Effector memory CD4-positive, alpha-beta T cell (primary cell): ENCODE data around the gene PGC.

Experiments
- DNase-seq, 3 donors: peaks; one replicate each; pipeline ENCODE4 v3.0.0-alpha.2; 2020
- H3K27ac ChIP-seq: 2 replicates; pipeline ENCODE4 v1.7.0; 2013; ENCODE audit warnings: mild to moderate bottlenecking, low read length, moderate library complexity; ENCODE audit not compliant: insufficient read depth, poor library complexity, severe bottlenecking
- H3K27me3 ChIP-seq: replicated peaks from 2 replicates; pipeline ENCODE4 v1.7.0; 2013; ENCODE audit warnings: mild to moderate bottlenecking, low read length; ENCODE audit not compliant: insufficient read depth, control insufficient read depth, poor library complexity, severe bottlenecking
- H3K36me3 ChIP-seq: 2 replicates; pipeline ENCODE4 v1.7.0; 2013; ENCODE audit warnings: mild to moderate bottlenecking, low read length, moderate library complexity; ENCODE audit not compliant: control insufficient read depth, insufficient read depth
- H3K4me1 ChIP-seq: 2 replicates; pipeline ENCODE4 v1.7.0; 2013; ENCODE audit warnings: low read length, mild to moderate bottlenecking; ENCODE audit not compliant: control insufficient read depth, insufficient read depth, poor library complexity, severe bottlenecking
- H3K4me3 ChIP-seq: 2 replicates; pipeline ENCODE4 v1.7.0; 2013; ENCODE audit warnings: low read length, low read depth, mild to moderate bottlenecking; ENCODE audit not compliant: insufficient read depth, poor library complexity, severe bottlenecking
- H3K9me3 ChIP-seq: 2 replicates; pipeline ENCODE4 v1.7.0; 2013; ENCODE audit warnings: mild to moderate bottlenecking, low read length, moderate library complexity; ENCODE audit not compliant: control insufficient read depth

Gene PGC

DNA sequence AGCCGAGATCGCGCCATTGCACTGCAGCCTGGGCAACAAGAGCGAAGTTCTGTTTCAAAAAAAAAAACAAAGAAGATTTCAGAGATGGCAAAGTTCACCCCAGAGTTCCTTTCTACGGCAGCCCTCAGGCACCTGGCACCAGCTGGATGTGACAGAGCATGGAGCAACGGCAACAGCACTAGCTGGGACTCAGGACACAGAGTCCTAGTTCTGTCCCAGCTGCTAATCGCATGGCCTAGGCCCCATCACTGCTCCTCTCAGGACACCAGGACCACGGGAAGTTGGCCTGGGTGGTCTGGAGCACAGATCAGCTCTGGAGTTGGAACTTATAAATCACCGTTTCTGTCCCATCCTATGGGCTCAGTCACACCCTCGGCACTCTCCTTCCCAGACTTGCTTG is 1.1 kb downstream of the PGC start:
- Histone ChIP-seq H3K4me1 (no peaks in the 10 kb centered on the region), H3K27ac (no peak overlapping the region), H3K9me3 (no peaks in the 10 kb centered on the region), H3K27me3 (no peaks in the 10 kb centered on the region), H3K36me3 (no peaks in the 10 kb centered on the region), H3K4me3 (no peak overlapping the region)
- no peak for DNase-seq

DNA sequence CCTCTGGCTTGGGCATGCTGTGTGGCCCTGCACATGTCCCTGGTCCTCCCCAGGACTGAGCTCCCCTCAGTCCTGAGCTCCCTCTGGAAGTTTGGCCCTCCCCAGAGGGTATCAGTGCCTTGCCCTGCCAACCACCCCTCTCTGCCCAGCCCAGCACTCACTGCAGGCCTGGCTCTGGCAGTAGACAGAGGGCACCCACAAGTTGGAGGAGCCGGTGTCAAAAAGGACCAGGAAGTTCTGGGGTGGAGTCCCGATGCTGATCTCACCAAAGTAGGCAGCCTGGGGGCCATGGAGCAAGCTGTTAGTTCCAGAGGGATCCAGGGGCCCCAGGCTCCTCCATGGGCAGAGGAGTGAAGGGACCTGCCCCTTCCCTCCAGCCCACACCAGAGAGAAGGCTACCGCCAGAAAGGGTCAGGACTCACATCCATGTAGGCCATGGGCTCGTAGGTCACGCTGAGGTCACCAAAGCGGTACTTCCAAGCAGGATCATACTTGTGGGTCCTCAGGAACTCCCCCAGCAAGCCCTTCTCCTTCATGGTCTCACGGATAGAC is 2.9 kb downstream of the PGC start:
- no peak overlapping the region for H3K4me3 ChIP-seq
- DNase-seq: no peak
- no peaks in the 10 kb centered on the region for H3K27me3 ChIP-seq
- H3K4me1 ChIP-seq: no peaks in the 10 kb centered on the region
- no peaks in the 10 kb centered on the region for H3K9me3 ChIP-seq
- H3K36me3 ChIP-seq: no peaks in the 10 kb centered on the region
- H3K27ac ChIP-seq: no peak overlapping the region

- Histone ChIP-seq H3K9me3 (no peaks in the 10 kb centered on the region), H3K4me1 (no peaks in the 10 kb centered on the region), H3K36me3 (no peaks in the 10 kb centered on the region), H3K27ac (no peak overlapping the region), H3K4me3 (no peak overlapping the region), H3K27me3 (no peaks in the 10 kb centered on the region)
- no peak for DNase-seq
These were observed 3.6 kb downstream of the PGC start for GRCh38 chr6:41743406-41744235.

DNA sequence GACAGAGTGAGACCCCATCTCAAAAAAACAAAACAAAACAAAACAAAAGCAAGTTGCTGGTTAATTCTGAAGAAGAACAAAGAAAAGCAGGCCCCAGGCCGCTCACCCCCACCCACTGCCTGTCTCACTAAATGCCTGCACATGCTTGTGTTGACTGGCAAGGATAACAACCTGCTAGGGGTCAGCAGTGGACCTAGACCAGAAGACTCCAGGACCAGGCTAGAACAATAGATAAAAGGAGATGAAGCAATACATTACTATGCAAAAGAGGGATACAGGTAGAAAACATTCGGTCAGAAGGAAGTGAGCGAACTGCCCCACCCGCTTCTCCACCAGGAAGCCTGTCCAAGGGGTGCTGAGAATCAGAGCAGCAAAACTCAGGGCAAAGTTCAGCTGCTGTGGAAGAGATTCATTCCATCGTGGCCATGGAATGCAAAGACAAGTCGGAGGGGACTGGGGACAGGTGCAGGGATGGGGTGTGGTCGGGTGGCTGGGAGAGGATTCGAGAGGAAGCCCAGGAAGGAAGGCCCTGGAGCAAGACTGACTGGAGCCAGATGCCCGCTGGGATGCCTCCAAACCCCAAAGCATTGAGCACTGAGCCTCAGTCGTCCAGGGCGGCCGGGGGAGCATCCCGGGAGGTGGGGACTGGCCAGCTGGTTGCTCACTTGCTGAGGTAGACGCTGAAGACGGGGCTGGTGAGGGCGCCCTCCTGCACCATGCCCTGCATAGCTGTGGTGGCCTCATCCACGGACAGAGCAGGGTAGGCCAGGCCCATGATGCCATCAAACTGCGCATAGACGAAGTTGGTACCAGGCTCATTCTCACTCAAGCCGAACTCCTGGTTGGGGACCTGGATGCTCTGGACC is 5.3 kb downstream of the PGC start:
- H3K4me3 ChIP-seq: no peak overlapping the region
- H3K4me1 ChIP-seq: no peaks in the 10 kb centered on the region
- no peaks in the 10 kb centered on the region for H3K9me3 ChIP-seq
- DNase-seq: no peak
- no peak overlapping the region for H3K27ac ChIP-seq
- H3K27me3 ChIP-seq: no peaks in the 10 kb centered on the region
- no peaks in the 10 kb centered on the region for H3K36me3 ChIP-seq

- Histone ChIP-seq H3K27me3 (no peaks in the 10 kb centered on the region), H3K9me3 (no peaks in the 10 kb centered on the region), H3K4me3 (no peak overlapping the region), H3K4me1 (no peaks in the 10 kb centered on the region), H3K27ac (no peak overlapping the region), H3K36me3 (no peaks in the 10 kb centered on the region)
- DNase-seq: no peak
These were observed 6.6 kb downstream of the PGC start for GRCh38 chr6:41740366-41741162.

DNA sequence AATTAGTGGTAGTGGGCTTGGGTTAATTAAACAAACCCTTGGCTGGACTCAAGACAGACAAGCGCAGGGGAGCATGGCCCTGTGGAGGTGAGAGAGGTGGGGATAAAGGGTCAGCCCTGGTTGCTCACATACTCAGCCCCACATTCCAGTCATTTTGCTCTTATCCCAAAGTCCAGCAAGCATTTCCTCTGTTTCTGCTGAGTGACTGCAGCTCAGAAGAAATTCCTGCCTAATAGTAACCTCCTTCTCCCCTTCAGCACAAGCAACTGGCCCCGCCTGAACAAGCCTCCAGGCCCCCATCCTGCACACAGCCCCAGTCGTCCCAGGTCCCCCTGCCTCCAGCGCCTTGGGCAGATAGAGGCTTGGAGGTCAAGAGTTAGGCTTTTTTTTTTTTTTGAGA is 8.2 kb downstream of the PGC start:
- peaks cover under 1% of the 10 kb centered on the region for H3K4me1 ChIP-seq
- DNase-seq: no peak
- H3K4me3 ChIP-seq: no peak overlapping the region
- no peak overlapping the region for H3K27ac ChIP-seq
- no peaks in the 10 kb centered on the region for H3K27me3 ChIP-seq
- H3K36me3 ChIP-seq: no peaks in the 10 kb centered on the region
- H3K9me3 ChIP-seq: no peaks in the 10 kb centered on the region

DNA sequence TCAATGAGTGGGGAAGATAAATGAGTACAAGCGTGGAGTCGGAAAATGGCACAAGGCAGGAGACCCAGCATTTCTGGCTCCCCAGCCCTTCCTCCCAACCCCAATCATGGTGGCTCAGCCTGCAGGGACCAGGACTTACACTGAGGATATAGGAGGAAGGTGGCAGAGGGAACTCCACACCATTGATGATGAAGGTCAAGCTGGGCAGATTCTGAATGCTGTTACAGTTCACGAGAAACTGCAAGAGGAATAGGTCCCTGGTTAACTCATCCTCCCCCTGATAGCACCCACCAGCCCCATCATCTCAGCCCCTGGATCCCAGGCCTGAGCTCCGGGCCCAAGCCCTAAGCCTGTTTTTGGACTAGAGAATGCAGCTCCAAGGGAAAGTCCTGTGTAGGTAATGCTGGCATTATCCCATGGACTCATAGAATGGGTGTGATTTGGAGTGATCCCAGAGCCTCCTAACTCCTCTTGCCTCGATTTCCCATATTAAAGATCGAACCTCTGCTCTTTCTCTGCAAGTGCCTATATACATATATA is 9.5 kb downstream of the PGC start:
- Histone ChIP-seq H3K27me3 (no peaks in the 10 kb centered on the region), H3K36me3 (no peaks in the 10 kb centered on the region), H3K4me3 (no peak overlapping the region), H3K27ac (no peak overlapping the region), H3K4me1 (peaks cover 13% of the 10 kb centered on the region), H3K9me3 (no peaks in the 10 kb centered on the region)
- no peak for DNase-seq

DNA sequence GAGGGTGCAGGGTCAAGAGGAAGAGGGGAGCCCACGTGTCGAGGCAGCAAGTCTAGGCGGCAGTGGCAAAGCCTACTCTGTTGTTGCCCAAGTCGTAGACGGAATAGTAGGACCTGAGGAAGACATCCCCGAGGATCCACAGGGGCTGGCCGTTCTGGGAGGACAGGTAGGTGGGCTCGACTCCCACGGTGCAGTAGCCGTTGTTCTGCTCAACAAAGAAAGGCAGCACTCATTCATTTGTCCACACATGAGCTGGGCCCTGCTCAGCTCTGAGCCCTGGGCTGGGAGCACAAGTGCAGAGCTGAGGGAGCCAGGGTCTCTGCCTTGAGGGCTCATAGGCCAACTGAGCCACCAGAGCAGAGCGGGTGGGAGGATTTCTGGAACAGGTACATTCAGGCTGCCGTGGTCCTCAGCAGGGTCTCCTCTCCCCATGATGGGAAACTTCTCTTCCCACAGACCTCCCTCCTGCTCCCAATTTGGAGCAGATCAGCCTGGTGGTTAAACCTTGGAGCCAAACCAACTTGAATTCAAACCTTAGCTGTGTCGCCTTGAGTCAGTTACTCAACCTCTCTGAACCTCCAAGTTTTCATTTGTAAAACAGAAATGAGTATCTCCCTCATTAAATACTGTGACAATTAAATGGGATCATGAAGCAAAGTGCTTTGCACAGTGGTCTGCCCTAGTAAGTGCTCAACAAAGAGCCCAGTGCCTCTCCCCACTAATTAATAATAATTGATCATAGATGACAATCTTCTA is 10.2 kb downstream of the PGC start:
- H3K9me3 ChIP-seq: no peaks in the 10 kb centered on the region
- H3K4me1 ChIP-seq: peaks cover 18% of the 10 kb centered on the region
- H3K36me3 ChIP-seq: no peaks in the 10 kb centered on the region
- no peak overlapping the region for H3K27ac ChIP-seq
- no peak for DNase-seq
- H3K27me3 ChIP-seq: no peaks in the 10 kb centered on the region
- H3K4me3 ChIP-seq: no peak overlapping the region

DNA sequence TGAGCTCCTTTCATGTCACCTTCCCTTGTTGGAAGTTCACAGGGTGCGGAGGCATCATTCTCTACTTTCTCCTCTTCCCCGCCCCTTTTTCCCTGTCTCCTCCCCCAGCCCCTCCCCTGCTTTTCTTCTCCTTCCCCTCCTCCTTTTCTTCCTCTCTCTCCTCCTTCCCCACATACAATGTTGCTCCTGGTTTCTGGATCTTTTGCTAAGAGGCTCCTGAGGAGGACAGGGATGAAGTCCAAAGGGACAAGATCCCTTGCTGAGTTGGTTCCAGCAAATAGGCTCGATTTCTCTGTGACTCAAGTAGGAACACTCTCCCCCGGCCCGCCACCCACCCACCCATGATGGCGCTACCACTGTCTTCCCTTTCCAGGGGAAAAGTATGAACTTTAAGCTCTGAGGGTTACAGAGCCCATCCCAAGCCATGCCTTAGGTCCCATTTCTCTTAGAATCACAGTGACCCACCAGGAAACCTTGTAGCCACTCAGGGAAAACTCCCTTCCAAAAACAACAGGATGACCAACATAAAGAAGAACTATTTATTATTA is 10.9 kb downstream of the PGC start:
- Histone ChIP-seq H3K36me3 (no peaks in the 10 kb centered on the region), H3K4me1 (peaks cover 20% of the 10 kb centered on the region), H3K4me3 (no peak overlapping the region), H3K27ac (no peak overlapping the region), H3K27me3 (no peaks in the 10 kb centered on the region), H3K9me3 (no peaks in the 10 kb centered on the region)
- no peak for DNase-seq
